Cardiac muscle cell (in vitro differentiated cells and primary cell): ENCODE results near the gene SIRPB2. TPM values are rescaled to one million over a fixed set of nuclear protein-coding genes. Genes with fewer than 3 reads are reported as not detected.
A peak's percentile ranks its signal among the peaks of the same experiment; 100 is the strongest.

Experiments used
- DNase-seq, 2 donors: peaks; one replicate each; pipeline versions ENCODE4 v3.0.0 to v3.0.0-alpha.2; 2010 to 2017; ENCODE audit warnings: low read depth in 1 of 2, low spot score in 1 of 2
- H3K27ac ChIP-seq: fragments of 200-600 bp; sonication (generic); 2 replicates; pipeline ENCODE4 v1.5.1; 2016
- H3K27me3 ChIP-seq: fragments of 200-600 bp; sonication (generic); 2 replicates; pipeline ENCODE4 v1.6.0; 2016; ENCODE audit warnings: control low read depth
- H3K36me3 ChIP-seq: fragments of 200-600 bp; sonication (generic); 2 replicates; pipeline ENCODE4 v1.5.1; 2016; ENCODE audit warnings: control low read depth
- H3K4me1 ChIP-seq: fragments of 200-600 bp; sonication (generic); 2 replicates; pipeline ENCODE4 v1.8.1; 2017; ENCODE audit warnings: low read depth, mild to moderate bottlenecking, mixed run types
- H3K4me3 ChIP-seq: fragments of 200-600 bp; sonication (generic); 2 replicates; pipeline ENCODE4 v1.5.1; 2016; ENCODE audit warnings: mild to moderate bottlenecking
- H3K9me3 ChIP-seq: fragments of 200-600 bp; sonication (generic); 2 replicates; pipeline ENCODE4 v1.5.1; 2017; ENCODE audit warnings: low read depth, mild to moderate bottlenecking, control low read depth
- CTCF ChIP-seq: IDR thresholded peaks from 2 replicates; pipeline ENCODE4 v1.5.1; 2012; ENCODE audit warnings: low read depth, mild to moderate bottlenecking, low read length
- polyA plus RNA-seq: library from polyadenylated mRNA; unstranded; fragments of >200 nt; fragmentation: Nextera tagmentation; extraction: Ambion mirVana; gene quantifications from 2 replicates; pipeline ENCODE4 v1.2.1, GENCODE V29; 2016
- total RNA-seq: library from RNA; depleted of rRNA; stranded (reverse); fragments of >200 nt; gene quantifications from 2 replicates; pipeline ENCODE4 v1.2.3, GENCODE V29; 2016

SIRPB2 gene
- total RNA-seq (not detected in 2 replicates), polyA plus RNA-seq (not detected in 2 replicates)

GRCh38 chr20:1491281-1491840, at the start of gene SIRPB2:
Gene SIRPB2, minus strand, starts transcription at chr20:1491420. Its CDS starts 61 bp downstream, at chr20:1491359.
- no peaks in the 10 kb centered on the region for H3K9me3 ChIP-seq
- H3K27ac ChIP-seq: no peak within 1 kb of the TSS
- no peaks in the 10 kb centered on the region for H3K36me3 ChIP-seq
- peaks cover 11% of the 10 kb centered on the region for H3K27me3 ChIP-seq
- peak in 1 of 2 donors; percentile 21 for DNase-seq
- no peak for TF ChIP-seq CTCF
- H3K4me3 ChIP-seq: no peak within 1 kb of the TSS
- no peaks in the 10 kb centered on the region for H3K4me1 ChIP-seq

- Histone ChIP-seq H3K27me3 (no peaks in the 10 kb centered on the region), H3K4me3 (no peak overlapping the region), H3K4me1 (no peaks in the 10 kb centered on the region), H3K27ac (no peak overlapping the region), H3K9me3 (no peaks in the 10 kb centered on the region), H3K36me3 (no peaks in the 10 kb centered on the region)
- TF ChIP-seq CTCF: no peak
- DNase-seq: no peak
These were observed 48.7 kb upstream of the SIRPB2 start for GRCh38 chr20:1539816-1540419.

- no peak for TF ChIP-seq CTCF
- Histone ChIP-seq H3K4me1 (no peaks in the 10 kb centered on the region), H3K27me3 (no peaks in the 10 kb centered on the region), H3K4me3 (no peak overlapping the region), H3K9me3 (no peaks in the 10 kb centered on the region), H3K36me3 (no peaks in the 10 kb centered on the region), H3K27ac (no peak overlapping the region)
- DNase-seq: no peak
These were observed 47.4 kb upstream of the SIRPB2 start for GRCh38 chr20:1538655-1539054.

GRCh38 chr20:1537731-1538058, 46.5 kb upstream of the SIRPB2 start:
- no peak for TF ChIP-seq CTCF
- no peak overlapping the region for H3K4me3 ChIP-seq
- no peak for DNase-seq
- no peaks in the 10 kb centered on the region for H3K9me3 ChIP-seq
- no peaks in the 10 kb centered on the region for H3K27me3 ChIP-seq
- no peak overlapping the region for H3K27ac ChIP-seq
- H3K4me1 ChIP-seq: no peaks in the 10 kb centered on the region
- H3K36me3 ChIP-seq: no peaks in the 10 kb centered on the region

- DNase-seq: no peak
- H3K9me3 ChIP-seq: no peaks in the 10 kb centered on the region
- TF ChIP-seq CTCF: no peak
These were observed 45.9 kb upstream of the SIRPB2 start for GRCh38 chr20:1536893-1537730.

More at GRCh38 chr20:1536893-1537730, 45.9 kb upstream of the SIRPB2 start:
- Histone ChIP-seq H3K4me3 (no peak overlapping the region), H3K27me3 (no peaks in the 10 kb centered on the region), H3K4me1 (no peaks in the 10 kb centered on the region), H3K27ac (no peak overlapping the region), H3K36me3 (no peaks in the 10 kb centered on the region)
